Fibroblast of lung (primary cell): ENCODE measurements around the gene MRTFA.

Experiments used
- CTCF ChIP-seq, 2 donors: IDR thresholded peaks in 1 of 2; conservative IDR thresholded peaks in 1 of 2; 1 replicate in 1 of 2; 2 replicates in 1 of 2; pipeline ENCODE4 v1.5.1; 2011 to 2012; ENCODE audit warnings: low read length in 2 of 2, control low read depth in 1 of 2, inconsistent platforms in 1 of 2, low read depth in 1 of 2, mild to moderate bottlenecking in 1 of 2
- EZH2 ChIP-seq: IDR thresholded peaks from 2 replicates; pipeline ENCODE4 v1.5.1; 2012; ENCODE audit warnings: low read length, control low read depth, mild to moderate bottlenecking; ENCODE audit errors: missing control alignments

DNA sequence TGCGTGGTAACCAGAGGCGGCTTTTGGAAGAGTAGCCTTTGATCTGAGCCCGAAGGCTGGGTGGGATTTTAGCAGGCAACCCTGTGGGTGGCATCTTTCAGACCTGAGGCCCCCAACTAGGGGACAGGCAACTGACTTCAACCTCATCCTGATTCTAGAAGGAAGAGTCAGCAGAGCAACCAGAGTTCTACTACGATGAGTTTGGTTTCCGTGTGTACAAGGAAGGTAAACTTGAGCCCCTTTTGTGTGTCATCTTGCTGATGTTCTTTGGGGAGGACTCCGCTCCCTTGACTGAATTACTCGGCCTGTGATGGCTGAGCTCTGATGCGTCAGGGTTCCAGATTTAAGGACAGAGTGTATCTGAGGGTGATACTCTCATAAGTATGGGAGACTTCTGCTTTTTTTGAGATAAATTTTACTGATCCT is 234.5 kb downstream of the MRTFA start:
- TF ChIP-seq CTCF (conservative IDR thresholded peaks at IDR 0.05 in 1 of 2, IDR thresholded peaks at IDR 0.05 in 1 of 2; ENCODE audit: low read depth in 1 of 2, low read length in 2 of 2) (no peak), EZH2 (no peak)
